Spleen (tissue), 11 donors: ENCODE results near the gene RFX4. TPM values are rescaled to one million over a fixed set of nuclear protein-coding genes. Genes with fewer than 3 reads are reported as not detected.

Source experiments
- DNase-seq: peaks from one replicate; pipeline ENCODE4 v3.0.0-alpha.2; 2020
- H3K27ac ChIP-seq, 8 donors: fragments of 200-600 bp; sonication (generic) in 7 of 8; 1 replicate in 4 of 8; 2 replicates in 4 of 8; pipeline versions ENCODE4 v1.5.0 to v1.8.0; 2016 to 2021; ENCODE audit warnings: inconsistent platforms in 4 of 8, mild to moderate bottlenecking in 4 of 8, moderate library complexity in 1 of 8
- H3K27me3 ChIP-seq, 7 donors: fragments of 200-600 bp; sonication (generic) in 6 of 7; replicated peaks in 1 of 7; 1 replicate in 4 of 7; 2 replicates in 3 of 7; pipeline versions ENCODE4 v1.5.0 to v1.8.0; 2016 to 2021; ENCODE audit warnings: inconsistent platforms in 3 of 7, mild to moderate bottlenecking in 1 of 7
- H3K36me3 ChIP-seq, 6 donors: fragments of 200-600 bp; sonication (generic) in 5 of 6; 1 replicate in 4 of 6; 2 replicates in 2 of 6; pipeline versions ENCODE4 v1.5.0 to v1.8.0; 2016 to 2021; ENCODE audit warnings: inconsistent platforms in 2 of 6
- H3K4me1 ChIP-seq, 6 donors: fragments of 200-600 bp; sonication (generic) in 5 of 6; 1 replicate in 3 of 6; 2 replicates in 3 of 6; pipeline versions ENCODE4 v1.5.0 to v1.8.0; 2016 to 2021; ENCODE audit warnings: inconsistent platforms in 3 of 6
- H3K4me3 ChIP-seq, 8 donors: fragments of 200-600 bp; sonication (generic) in 7 of 8; 1 replicate in 4 of 8; 2 replicates in 4 of 8; pipeline versions ENCODE4 v1.5.0 to v1.8.0; 2016 to 2021; ENCODE audit warnings: inconsistent platforms in 4 of 8, mild to moderate bottlenecking in 4 of 8, moderate library complexity in 2 of 8
- H3K9me3 ChIP-seq, 8 donors: fragments of 200-600 bp; sonication (generic) in 7 of 8; 1 replicate in 4 of 8; 2 replicates in 4 of 8; pipeline versions ENCODE4 v1.5.0 to v1.8.0; 2016 to 2021; ENCODE audit warnings: inconsistent platforms in 4 of 8
- POLR2A ChIP-seq, 3 donors: fragments of 450-650 bp; IDR thresholded peaks; one replicate each; pipeline ENCODE4 v1.5.1; 2017; ENCODE audit warnings: antibody characterized with exemption in 3 of 3, mild to moderate bottlenecking in 1 of 3
- POLR2AphosphoS5 ChIP-seq, 3 donors: sonication (generic); formaldehyde crosslinking; IDR thresholded peaks; one replicate each; pipeline ENCODE4 v1.5.1; 2017; ENCODE audit warnings: antibody characterized with exemption in 3 of 3
- WGBS, 5 donors: extraction: QIAGEN DNeasy Blood & Tissue Kit in 3 of 5; methylation state at CpG; one replicate each; pipeline versions ENCODE4 v1.1.5 to v1.1.7; 2013 to 2018; 5-methylcytosine and 5-hydroxymethylcytosine counted together
- intact Hi-C: fragments of 100-400 bp; cut with DNase I; formaldehyde crosslinking; loops from one replicate; pipeline ENCODE4 v1.15.0; 2023; ENCODE audit warnings: low total_unique reads
- polyA plus RNA-seq, 3 donors: library from polyadenylated mRNA; stranded (reverse); fragments of 200-250 nt; gene quantifications; one replicate each; pipeline ENCODE4 v1.2.1, GENCODE V29; 2013
- total RNA-seq, 7 donors: library from RNA; depleted of rRNA in 3 of 7; stranded (reverse); fragments of >200 nt in 3 of 7; fragmentation: NEBNext Ultra II Directional in 4 of 7; extraction: Animal tissue kit (Norgen Biotek cat#: 25700) in 4 of 7; gene quantifications; one replicate each; pipeline versions ENCODE4 v1.1.0 to v1.2.1, GENCODE V29; 2016 to 2021
- TF ChIP-seq, protein P1 (sequence below), 11 experiments: fragments of 200-600 bp in 7 of 11; fragments of 450-650 bp in 4 of 11; sonication (generic) in 4 of 11; IDR thresholded peaks in 8 of 11; conservative IDR thresholded peaks in 3 of 11; 1 replicate in 7 of 11; 2 replicates in 4 of 11; pipeline versions ENCODE4 v1.4.0 to v1.8.0; 2016 to 2021; ENCODE audit warnings: antibody characterized with exemption in 11 of 11, inconsistent platforms in 4 of 11, mild to moderate bottlenecking in 1 of 11
- donor health status: healthy with polysubstance abuse.
- donor health status: DM: no; HTN: no; CAD: no; lungs with moderate emphysema.
- donor health status: DM: no; HTN: no; CAD: no.
- donor health status: Bipolar disorder and iron deficiency.
- donor health status: healthy.
- donor health status: DM: no; HTN: no; CAD: no.
- donor health status: DM: yes; HTN: yes; CAD: no.

Gene RFX4
- total and polyA plus RNA-seq, 10 donors: not detected

DNA sequence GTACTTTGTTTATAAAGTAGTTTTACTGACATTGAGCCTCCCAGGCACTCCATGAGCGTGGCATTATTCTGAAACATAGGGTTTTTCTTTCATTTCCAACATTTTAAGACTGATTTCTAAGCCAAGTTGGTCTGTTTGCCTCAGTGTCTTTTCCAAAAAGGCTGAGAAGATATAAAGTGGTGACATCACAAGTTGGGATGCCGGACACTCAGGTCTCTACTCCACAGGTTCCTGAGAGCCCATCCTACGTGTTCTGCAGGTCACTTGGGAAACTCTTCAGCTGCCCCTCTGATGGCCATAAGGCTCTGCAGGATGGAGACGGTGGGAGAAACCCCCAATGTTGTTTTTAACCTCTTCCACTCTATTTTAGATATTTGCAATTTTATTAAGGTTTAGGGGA, 6.0 kb downstream of the RFX4 start:
- intact Hi-C loops: no loop called here
- H3K27ac ChIP-seq: no peak overlapping the region
- TF ChIP-seq POLR2AphosphoS5 (IDR thresholded peaks at IDR 0.05) (no peak), POLR2A (IDR thresholded peaks at IDR 0.05) (no peak)
- TF ChIP-seq, protein P1, sequence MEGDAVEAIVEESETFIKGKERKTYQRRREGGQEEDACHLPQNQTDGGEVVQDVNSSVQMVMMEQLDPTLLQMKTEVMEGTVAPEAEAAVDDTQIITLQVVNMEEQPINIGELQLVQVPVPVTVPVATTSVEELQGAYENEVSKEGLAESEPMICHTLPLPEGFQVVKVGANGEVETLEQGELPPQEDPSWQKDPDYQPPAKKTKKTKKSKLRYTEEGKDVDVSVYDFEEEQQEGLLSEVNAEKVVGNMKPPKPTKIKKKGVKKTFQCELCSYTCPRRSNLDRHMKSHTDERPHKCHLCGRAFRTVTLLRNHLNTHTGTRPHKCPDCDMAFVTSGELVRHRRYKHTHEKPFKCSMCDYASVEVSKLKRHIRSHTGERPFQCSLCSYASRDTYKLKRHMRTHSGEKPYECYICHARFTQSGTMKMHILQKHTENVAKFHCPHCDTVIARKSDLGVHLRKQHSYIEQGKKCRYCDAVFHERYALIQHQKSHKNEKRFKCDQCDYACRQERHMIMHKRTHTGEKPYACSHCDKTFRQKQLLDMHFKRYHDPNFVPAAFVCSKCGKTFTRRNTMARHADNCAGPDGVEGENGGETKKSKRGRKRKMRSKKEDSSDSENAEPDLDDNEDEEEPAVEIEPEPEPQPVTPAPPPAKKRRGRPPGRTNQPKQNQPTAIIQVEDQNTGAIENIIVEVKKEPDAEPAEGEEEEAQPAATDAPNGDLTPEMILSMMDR (IDR thresholded peaks at IDR 0.05 in 8 of 11, conservative IDR thresholded peaks at IDR 0.05 in 3 of 11): no peak
- 29 to 51% (median 46%) methylated on average over 4 of the region's 4 CpGs for WGBS, 5 donors
- H3K27me3 ChIP-seq: peaks cover 0 to 100% (median 82%) of the 10 kb centered on the region in 7 donors
- H3K36me3 ChIP-seq: no peaks in the 10 kb centered on the region
- no peak for DNase-seq
- no peaks in the 10 kb centered on the region for H3K9me3 ChIP-seq
- H3K4me1 ChIP-seq: peaks cover under 1 to 38% (median 23%) of the 10 kb centered on the region in 6 donors
- H3K4me3 ChIP-seq: no peak overlapping the region

DNA sequence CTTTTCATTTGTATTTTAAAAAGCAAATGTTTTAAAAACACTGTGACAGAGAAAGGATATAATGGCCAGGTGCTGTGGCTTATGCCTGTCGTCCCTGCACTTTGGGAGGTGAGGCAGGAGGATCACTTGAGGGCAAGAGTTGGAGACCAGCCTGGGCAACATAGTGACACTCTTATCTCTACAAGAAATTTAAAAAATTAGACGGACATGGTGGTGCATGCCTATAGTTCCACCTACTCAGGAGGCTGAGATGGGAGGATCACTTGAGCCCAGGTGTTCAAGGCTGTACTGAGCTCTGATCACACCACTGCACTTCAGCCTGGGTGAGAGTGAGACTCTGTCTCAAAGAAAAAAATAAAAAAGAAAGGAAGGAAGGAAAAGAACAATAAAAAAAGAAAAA, 7.8 kb downstream of the RFX4 start:
- Histone ChIP-seq H3K4me1 (peaks cover 0 to 20% (median 13%) of the 10 kb centered on the region in 6 donors), H3K4me3 (no peak overlapping the region), H3K27ac (no peak overlapping the region), H3K27me3 (peaks cover 0 to 100% (median 73%) of the 10 kb centered on the region in 7 donors), H3K9me3 (no peaks in the 10 kb centered on the region), H3K36me3 (no peaks in the 10 kb centered on the region)
- WGBS, 5 donors: 50 to 65% (median 60%) methylated on average over 2 of the region's 2 CpGs
- intact Hi-C loops: no loop called here
- TF ChIP-seq POLR2A (IDR thresholded peaks at IDR 0.05) (no peak), POLR2AphosphoS5 (IDR thresholded peaks at IDR 0.05) (no peak)
- TF ChIP-seq, protein P1 (IDR thresholded peaks at IDR 0.05 in 8 of 11, conservative IDR thresholded peaks at IDR 0.05 in 3 of 11): no peak
- DNase-seq: no peak

DNA sequence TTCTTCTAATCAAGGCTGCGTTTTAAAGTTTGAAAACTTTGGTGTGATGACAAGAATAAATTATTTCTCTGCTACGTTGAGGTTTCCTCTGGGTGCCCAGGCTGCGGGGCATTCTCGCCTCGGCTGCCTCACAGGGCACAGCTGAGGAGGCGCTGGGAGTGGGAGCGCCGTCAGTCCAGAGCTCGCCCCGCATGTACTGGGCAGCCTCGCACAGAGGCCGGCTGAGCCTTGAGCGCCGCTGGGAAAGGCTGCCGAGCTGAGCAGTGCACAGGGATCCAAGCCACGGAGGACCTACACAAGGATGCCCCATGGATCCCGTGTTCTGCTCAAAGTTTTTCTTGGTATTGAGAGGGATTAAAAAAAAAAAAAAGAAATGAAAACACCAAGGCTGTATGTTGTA, 11.6 kb downstream of the RFX4 start:
- Histone ChIP-seq H3K27me3 (peaks cover 0 to 68% (median 34%) of the 10 kb centered on the region in 7 donors), H3K4me1 (no peaks in the 10 kb centered on the region), H3K4me3 (no peak overlapping the region), H3K27ac (no peak overlapping the region), H3K9me3 (no peaks in the 10 kb centered on the region), H3K36me3 (no peaks in the 10 kb centered on the region)
- intact Hi-C loops: no loop called here
- WGBS, 5 donors: 18 to 33% (median 27%) methylated on average over 13 to 17 of the region's 17 CpGs
- TF ChIP-seq POLR2AphosphoS5 (IDR thresholded peaks at IDR 0.05): no peak
- TF ChIP-seq, protein P1 (IDR thresholded peaks at IDR 0.05 in 8 of 11, conservative IDR thresholded peaks at IDR 0.05 in 3 of 11): no peak
- TF ChIP-seq POLR2A (IDR thresholded peaks at IDR 0.05): no peak
- DNase-seq: no peak

DNA sequence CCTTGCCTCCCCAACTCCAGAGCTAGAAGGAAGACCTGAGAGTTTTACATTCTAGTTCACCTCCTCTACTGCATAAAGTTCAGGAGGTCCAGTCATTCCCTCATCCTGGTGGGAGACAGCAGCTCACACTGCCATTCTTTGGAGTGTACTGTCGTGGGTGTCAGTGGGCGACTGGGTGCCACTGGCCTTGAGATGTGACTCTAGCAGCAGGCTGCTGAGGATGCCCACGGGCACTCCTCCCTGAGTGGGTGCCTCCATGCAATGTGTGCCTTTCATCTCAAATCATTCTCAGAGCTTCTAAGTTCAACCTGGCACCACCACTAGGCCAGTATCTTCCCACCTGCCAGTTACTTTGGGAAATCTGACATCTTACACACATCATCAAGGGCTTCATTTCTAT, 12.5 kb downstream of the RFX4 start:
- no peak overlapping the region for H3K4me3 ChIP-seq
- TF ChIP-seq, protein P1 (IDR thresholded peaks at IDR 0.05 in 8 of 11, conservative IDR thresholded peaks at IDR 0.05 in 3 of 11): no peak
- TF ChIP-seq POLR2AphosphoS5 (IDR thresholded peaks at IDR 0.05): no peak
- no peak for TF ChIP-seq POLR2A (IDR thresholded peaks at IDR 0.05)
- H3K36me3 ChIP-seq: no peaks in the 10 kb centered on the region
- no peak overlapping the region for H3K27ac ChIP-seq
- no peaks in the 10 kb centered on the region for H3K9me3 ChIP-seq
- H3K27me3 ChIP-seq: peaks cover 0 to 62% (median 26%) of the 10 kb centered on the region in 7 donors
- DNase-seq: no peak
- no peaks in the 10 kb centered on the region for H3K4me1 ChIP-seq
- intact Hi-C loops: no loop called here
- 65 to 94% (median 85%) methylated on average over 3 of the region's 3 CpGs for WGBS, 5 donors
